ENCODE measurements around the gene PDLIM7.

- TF ChIP-seq FOS (IDR thresholded peaks at IDR 0.05; ENCODE audit: borderline replicate concordance, extremely low read depth, insufficient read length) (no peak), GATAD2B (conservative IDR thresholded peaks at IDR 0.05; ENCODE audit: low read depth) (no peak)
Measured at GRCh38 chr5:177443144-177443983, 54.0 kb downstream of the PDLIM7 start.

Data from GM12878 (cell line).